Stimulated activated naive CD8-positive, alpha-beta T cell treated with anti-CD3 and anti-CD28 coated beads, Interleukin-15, Interleukin-2, amounts not matched to agents 100 U/mL and 50 U/mL, for 24 hours (primary cell): ENCODE results near the gene LSM3.

ENCODE experiments used
- ATAC-seq: fragments of 150-1000 bp; cut with Tn5 transposase; one replicate; pipeline ENCODE4 v1.10.0; 2021
- DNase-seq: peaks from one replicate; pipeline ENCODE4 v3.0.0; 2021

The LSM3 gene

DNA sequence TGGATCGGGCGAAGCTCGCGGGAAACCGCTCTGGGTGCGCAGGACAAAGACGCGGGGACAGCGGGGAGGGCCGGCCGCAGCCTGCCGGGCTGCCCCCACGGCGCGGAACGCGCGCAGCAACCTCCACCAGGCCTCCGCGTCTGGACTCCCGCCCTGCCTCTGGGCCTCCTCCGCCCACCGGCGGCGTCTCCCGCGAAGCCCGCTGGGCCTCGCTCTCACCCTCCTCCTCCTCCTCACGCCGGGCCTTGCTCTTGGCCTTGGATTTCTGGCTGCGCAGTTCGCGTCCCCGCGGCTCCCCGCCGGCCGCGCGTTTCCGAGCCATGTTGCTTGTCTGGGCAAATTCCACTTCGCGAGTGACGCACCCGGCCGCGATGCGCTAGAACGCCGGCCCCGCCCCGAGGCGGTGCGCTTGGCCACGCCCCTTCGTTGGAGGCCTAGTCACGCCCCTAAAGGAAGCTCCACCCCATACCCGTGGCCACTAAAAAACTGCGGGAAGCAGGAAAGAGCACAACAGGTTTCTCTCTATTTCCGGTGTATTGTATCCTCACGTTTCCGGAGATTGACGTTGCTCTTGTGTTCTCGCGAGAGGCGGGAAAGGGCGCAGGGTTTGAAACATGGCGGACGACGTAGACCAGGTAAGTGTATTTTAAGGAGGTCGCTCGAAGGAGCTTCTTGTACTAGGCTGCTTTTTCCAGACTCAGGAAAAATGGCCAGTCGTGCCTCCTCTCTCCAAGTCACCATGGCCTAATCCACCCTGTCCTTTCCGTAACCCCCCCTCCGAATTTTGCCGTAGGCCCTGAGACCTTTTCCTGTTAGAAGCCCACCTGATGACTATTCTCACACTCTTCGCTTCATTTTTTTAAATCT is at the start of gene LSM3, which contains the start of gene XPC:
TSS of gene LSM3 (plus strand) at position 571 of the 867 bp plus-strand sequence. CDS start at position 615, 44 bp downstream.
TSS of gene XPC (minus strand) at position 355 of the 867 bp plus-strand sequence. CDS start at position 322, 33 bp downstream.
- ATAC-seq: peak; percentile 95

DNA sequence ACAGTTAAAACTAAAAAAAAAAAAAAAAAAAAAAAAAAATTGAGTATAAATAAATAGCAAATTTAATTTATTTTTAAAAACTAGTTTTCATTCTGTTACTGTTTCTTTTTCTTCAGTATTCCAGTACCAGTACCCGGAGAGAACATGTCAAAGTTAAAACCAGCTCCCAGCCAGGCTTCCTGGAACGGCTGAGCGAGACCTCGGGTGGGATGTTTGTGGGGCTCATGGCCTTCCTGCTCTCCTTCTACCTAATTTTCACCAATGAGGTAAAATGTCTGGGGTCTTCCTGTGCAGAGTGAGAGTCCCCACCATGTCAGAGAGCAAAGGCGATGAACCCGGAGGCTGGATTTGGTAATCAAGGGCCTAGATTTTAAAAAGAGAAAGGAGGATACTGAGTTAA is 49.3 kb upstream of the LSM3 start:
- DNase-seq (no peak), ATAC-seq (no peak)

More for the DNA sequence above, at the start of gene LSM3, which contains the start of gene XPC:
- DNase-seq: peak; percentile 95

DNA sequence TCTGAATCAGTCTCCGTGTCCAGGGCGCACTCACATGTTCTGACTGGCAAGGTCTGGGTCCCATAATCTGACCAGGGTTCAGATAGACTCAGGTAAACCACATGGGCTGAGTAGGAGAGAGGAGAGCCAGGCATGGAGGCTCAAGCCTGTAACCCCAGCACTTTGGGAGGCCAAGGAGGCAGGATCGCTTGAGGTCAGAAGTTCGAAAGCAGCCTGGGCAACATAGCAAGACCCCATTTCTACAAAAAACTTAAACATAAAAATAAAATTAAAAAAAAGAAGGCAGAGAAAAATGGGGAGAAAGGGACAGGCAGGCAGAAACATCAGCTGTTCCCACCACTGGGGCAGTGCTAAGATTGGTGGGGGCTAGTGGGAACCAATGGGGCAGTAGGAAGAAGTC is 48.4 kb upstream of the LSM3 start:
- no peak for DNase-seq
- ATAC-seq: no peak

DNA sequence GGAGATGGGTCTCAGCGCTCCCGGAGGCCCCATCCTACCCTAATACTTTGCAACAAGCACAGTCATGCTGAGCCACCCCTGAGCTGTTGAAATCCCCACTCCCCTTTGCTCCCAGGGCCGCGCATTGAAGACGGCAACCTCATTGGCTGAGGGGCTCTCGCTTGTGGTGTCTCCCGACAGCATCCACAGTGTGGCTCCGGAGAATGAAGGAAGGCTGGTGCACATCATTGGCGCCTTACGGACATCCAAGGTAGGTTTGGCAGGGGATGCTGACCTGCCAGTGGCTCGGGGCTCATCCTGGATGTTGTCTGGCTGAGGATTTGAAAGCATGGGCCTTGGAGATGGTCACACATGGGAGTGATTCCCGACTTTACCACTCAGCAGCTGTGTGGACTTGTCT is 47.9 kb upstream of the LSM3 start:
- DNase-seq: no peak
- ATAC-seq: no peak

DNA sequence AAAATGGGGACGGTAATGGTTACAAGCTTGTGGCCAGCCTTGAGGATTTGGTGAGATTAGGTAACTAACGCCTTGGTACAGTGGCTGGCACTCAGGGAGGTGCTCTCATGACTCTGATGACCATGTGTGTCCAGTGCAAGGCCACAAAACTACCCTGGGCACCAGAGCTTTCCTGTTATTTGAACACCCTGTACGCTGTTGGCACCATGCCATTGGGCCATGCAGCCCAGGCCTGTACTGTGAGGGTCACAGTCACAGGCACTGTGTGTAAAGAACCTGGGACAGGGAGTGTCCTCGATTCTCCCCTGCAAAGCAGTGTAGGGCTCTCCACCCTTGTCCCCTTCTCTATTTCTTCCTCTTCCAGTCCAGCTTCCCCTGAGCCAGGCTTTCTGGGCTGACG is 47.5 kb upstream of the LSM3 start:
- no peak for DNase-seq
- no peak for ATAC-seq

DNA sequence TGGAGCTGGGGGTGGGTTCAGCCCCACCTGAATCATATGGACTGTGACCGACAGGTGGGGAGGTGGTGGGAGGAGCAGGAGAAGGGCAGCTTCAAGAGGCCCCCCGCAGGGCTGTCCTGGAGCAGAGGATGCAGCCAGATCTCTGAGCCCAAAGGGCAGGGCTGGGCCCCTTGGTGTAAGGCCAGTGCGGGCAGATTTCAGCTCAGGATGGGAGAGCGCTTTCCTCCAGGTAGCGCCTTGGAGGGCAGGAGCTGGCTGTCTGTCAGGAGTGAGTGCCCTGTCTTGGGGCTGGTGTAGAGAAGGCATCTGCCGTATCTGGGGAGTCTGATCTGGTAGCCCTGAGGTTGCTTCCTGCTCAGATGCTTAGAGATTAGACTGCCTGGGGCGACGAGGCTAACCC is 46.5 kb upstream of the LSM3 start:
- ATAC-seq: no peak

DNA sequence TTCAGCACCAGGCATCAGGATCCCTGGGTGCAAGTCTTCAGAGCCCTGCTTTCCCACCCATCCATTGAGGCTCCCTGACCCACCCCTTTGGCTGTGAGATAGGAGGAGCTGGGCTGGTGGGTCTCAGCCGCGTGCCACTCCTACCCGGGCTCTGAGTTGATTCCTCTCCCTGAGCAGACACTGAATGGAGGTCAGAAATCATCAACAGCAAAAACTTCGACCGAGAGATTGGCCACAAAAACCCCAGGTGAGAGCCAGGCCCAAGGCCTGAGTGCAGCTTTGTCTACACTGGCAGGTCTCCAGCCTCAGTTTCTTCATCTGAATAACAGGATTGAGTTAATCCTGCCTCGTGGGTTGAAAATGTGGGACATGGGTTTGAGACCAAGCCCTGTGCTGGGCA is 45.9 kb upstream of the LSM3 start:
- ATAC-seq (no peak), DNase-seq (no peak)

More for the DNA sequence above, 46.5 kb upstream of the LSM3 start:
- no peak for DNase-seq

DNA sequence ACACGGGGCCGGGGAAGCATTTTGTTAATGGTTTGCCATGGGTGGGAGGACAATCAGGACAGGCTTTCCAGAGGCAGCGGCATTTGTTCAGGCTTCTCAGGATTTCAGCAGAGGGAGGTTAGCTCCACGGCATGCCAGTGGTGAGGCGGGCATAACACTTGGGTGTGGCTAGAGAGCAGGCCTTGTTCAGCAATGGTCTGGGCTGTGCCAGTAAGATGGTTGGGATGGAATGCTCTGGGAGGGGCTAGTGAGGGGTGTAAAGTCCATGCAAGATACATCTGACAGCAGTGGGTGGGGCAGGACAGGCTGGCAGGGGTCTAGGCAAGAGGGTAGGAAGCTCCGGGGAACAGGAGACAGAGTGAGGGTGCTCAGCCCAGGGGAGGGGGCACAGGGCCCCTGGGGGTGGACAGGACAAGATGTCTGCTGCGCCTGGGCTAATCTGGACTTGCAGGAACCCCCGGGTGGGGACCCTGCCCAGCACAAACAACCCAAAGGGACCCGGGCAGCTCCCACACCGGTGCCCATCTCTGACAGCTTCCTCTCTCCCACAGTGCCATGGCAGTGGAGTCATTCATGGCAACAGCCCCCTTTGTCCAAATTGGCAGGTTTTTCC is 45.3 kb upstream of the LSM3 start:
- DNase-seq: no peak
- no peak for ATAC-seq

DNA sequence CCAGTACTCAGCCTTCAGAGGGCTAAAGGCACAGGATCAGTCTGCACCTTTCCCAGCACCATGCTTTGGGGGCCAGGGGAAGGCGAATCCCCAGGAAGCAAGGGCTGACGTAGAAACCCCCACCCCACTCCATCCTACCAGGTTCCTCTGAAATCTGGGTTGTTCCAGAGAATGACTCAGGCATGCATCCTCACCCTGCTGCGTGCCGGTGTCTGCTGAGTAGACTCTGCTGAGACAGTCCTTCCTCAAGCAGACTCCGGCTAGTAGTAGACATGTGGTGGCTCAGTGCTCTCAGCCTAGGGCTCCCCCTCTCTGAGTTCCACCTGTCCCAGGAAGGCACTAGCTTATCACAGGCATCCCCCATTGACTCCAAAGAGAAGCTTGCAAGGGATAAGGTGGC is 44.7 kb upstream of the LSM3 start:
- DNase-seq: no peak

DNA sequence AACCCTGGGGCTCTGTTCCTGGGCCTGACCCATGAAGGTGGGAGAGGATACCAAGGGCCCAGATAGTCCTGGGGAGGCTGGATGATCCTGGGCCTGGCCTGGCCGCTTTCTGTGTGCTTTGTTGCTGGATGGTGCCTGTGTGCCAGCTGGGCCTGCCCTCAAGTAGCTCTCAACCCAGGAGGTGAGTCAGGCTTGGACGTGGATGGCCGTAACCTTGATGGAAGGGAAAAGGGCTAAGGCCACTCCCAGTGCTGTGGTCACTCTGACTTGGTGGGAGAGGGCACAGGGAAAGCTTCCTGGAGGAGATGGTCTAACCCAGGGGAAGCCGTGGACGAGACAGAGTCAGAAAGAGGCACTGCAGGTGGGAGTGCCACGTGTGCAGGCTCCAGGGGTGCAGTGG is 44.3 kb upstream of the LSM3 start:
- no peak for ATAC-seq
- DNase-seq: no peak

More for the DNA sequence above, 44.7 kb upstream of the LSM3 start:
- no peak for ATAC-seq

DNA sequence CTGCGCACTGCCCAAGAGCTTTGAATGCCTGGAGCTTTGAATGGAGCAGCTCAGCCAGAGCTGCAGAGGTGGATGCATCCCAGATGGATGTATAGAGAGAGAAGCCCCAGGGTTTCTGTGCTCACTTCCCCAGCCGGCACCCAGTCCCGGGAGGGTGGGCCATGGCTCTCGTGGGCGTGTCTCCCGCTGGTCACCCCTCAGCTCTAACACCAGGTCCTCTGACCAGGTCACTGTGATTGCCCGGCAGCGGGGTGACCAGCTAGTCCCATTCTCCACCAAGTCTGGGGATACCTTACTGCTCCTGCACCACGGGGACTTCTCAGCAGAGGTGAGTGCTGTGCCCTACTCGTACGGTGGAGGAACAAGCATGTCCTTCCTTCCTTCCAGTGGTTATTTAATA is 43.0 kb upstream of the LSM3 start:
- ATAC-seq (no peak), DNase-seq (no peak)

DNA sequence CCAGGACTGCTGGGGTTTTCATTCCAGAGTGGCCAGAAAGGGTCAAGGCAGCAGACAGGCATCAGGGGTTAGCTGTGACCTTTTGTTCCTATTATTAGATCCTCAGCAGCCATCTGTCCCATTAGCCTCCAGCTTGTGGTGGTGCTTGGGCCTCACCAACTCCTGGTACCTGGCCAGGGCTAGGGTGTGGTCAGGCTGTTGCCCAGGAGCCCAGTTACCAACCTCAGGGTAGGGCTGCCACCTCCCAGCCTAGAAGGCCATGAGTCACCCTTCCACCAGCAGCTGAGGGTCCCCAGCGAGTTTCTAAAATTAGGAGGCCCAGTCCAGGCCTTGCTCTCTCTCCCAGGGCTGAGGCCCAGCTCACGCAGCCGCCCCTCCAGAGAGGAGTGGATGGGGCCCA is 41.6 kb upstream of the LSM3 start:
- DNase-seq (no peak), ATAC-seq (no peak)

DNA sequence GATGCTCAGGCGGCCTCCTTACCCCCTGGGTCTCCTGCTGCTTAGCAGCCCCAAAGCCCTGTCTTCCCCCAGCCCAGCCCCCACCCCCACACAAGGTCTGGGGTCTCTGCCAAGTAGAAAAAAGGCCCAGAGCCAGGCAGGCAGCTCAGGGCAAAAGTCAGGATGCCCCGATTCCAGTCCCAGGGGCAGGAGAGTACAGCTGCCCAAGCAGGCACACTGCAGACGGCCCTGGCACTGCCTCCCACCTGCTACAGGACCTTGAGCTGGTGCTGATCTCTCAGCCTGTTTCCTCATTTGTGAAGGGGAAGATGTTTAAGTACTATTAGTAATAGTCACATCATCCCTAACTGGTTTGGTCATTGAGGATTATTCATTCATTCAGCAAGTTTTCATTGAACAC is 41.2 kb upstream of the LSM3 start:
- ATAC-seq (no peak), DNase-seq (no peak)

DNA sequence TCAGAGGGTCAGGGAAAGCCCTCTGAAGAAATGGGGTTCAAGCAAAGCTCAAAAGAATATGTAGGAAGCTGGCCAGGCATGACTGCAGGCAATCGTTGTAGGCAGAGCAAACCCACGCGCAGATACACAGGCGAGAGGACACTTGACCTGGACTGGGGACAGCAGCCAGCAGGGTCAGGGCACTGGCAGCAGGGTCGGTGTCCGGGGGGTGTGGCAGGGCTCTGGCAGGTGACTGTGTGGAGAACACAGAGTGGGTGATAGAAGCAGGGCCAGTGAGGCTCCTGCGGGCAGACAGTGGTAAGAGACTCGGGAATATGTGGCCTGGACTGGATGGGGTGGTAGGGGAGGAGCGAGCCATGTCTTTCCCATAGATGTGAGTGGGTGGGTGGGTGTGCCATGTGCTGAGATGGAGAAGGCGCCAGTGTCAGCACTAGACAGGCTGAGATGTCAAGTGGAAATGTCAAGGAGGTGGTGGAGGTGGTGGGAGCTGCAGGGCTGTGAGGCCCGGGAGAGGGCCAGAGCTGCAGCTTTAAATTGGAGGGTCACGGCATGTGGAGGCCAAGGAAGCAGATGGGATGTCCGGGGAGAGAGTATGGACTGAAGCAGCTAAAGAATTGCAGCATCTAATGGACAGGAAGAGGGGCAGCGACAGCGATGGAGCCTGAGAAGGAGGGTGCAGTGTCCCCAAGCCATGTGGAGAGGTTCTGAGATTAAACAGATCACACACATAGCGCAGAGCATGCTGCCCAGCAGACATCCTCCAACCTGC is 40.3 kb upstream of the LSM3 start:
- no peak for DNase-seq
- ATAC-seq: no peak

DNA sequence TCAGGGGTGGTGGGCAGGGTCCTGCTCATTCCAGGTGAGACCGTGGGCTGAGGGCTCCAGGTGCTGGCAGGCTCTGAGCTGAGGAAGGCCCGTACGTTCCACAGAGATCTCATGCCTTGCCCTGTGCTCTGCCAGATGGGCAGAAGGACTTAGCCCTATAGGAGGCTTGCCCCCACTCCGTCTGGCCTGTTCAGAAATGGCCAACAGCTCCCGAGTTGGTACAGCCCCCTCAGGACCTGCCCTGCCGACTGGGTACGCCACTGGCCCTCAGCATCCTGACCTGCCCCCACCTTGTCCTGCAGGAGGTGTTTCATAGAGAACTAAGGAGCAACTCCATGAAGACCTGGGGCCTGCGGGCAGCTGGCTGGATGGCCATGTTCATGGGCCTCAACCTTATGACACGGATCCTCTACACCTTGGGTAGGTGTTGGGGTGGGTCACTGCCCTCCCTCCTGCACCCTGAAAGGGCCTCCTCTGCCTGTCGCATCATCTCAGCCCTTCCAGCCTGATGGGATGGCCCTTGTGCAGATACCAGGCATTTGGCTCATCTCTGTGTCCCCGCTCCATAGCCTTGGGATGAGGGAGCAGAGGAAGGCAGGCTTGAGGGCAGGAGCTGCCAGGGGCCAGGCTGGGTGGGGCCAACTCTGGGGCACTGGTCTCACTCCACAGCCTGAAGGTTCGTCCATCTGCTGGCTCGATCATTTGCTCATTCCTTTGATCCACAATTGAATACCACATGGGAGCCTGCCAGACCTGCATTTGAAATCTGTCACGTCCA is 39.5 kb upstream of the LSM3 start:
- no peak for ATAC-seq
- DNase-seq: no peak

DNA sequence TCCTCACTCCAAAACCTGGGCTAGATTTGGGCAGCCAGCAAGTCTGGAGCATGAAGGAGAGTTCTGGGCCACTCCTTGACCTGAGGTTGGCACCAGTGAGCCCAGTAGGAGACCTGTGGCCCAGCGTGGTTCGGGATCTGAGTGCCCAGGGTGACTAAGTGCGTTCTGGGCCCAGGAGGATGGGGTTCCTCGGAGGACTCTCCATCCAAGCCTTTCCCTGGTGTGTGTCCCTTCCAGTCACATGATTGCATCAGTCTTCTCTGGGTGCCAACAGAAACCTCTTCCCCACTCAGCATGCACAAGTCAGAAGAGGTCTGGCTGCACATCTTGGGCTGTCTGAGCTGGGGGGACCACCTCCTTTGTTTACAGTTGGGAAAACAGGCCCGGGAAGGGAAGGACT is 38.8 kb upstream of the LSM3 start:
- ATAC-seq: no peak
- DNase-seq: no peak

DNA sequence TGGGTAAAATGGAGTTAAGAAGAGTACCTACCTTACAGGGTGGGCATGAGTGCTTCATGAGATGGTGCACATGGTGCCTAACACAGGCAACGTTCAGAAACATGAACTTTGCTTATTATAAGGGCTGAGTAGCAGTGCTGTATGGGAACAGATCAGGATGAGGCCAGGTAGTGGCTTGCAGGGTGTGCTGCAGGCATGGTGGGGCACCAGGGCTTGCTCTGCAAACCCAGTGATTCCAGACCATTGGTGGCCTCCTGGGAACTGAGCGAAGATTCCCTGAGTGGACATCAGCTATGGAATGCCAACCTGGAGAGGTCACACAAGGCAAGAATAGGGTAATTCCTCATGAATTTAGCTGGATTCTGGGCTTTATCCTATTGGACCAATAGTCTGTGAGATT is 37.9 kb upstream of the LSM3 start:
- ATAC-seq (no peak), DNase-seq (no peak)

DNA sequence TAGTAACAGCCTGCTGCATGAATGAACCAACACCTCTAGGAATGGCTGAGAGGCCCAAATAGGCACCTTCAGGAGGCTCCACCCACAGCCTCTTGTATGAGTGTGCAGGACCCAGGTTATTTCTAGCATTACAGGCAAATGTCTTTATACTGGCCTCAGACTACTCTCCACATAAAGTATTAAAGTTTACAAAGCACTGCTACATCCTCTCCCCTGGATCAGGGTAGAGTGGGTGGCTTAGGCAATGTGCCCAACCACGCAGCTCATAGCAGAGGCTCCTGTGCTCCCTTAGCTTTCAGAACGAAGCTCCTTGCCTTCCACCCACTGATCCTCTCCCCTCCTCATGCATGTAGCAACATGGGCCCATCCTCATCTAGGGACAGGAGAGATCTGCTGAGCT is 37.5 kb upstream of the LSM3 start:
- DNase-seq (no peak), ATAC-seq (no peak)

DNA sequence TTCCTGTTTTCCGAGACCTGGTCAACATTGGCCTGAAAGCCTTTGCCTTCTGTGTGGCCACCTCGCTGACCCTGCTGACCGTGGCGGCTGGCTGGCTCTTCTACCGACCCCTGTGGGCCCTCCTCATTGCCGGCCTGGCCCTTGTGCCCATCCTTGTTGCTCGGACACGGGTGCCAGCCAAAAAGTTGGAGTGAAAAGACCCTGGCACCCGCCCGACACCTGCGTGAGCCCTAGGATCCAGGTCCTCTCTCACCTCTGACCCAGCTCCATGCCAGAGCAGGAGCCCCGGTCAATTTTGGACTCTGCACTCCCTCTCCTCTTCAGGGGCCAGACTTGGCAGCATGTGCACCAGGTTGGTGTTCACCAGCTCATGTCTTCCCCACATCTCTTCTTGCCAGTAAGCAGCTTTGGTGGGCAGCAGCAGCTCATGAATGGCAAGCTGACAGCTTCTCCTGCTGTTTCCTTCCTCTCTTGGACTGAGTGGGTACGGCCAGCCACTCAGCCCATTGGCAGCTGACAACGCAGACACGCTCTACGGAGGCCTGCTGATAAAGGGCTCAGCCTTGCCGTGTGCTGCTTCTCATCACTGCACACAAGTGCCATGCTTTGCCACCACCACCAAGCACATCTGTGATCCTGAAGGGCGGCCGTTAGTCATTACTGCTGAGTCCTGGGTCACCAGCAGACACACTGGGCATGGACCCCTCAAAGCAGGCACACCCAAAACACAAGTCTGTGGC is 36.8 kb upstream of the LSM3 start:
- ATAC-seq: no peak
- no peak for DNase-seq

DNA sequence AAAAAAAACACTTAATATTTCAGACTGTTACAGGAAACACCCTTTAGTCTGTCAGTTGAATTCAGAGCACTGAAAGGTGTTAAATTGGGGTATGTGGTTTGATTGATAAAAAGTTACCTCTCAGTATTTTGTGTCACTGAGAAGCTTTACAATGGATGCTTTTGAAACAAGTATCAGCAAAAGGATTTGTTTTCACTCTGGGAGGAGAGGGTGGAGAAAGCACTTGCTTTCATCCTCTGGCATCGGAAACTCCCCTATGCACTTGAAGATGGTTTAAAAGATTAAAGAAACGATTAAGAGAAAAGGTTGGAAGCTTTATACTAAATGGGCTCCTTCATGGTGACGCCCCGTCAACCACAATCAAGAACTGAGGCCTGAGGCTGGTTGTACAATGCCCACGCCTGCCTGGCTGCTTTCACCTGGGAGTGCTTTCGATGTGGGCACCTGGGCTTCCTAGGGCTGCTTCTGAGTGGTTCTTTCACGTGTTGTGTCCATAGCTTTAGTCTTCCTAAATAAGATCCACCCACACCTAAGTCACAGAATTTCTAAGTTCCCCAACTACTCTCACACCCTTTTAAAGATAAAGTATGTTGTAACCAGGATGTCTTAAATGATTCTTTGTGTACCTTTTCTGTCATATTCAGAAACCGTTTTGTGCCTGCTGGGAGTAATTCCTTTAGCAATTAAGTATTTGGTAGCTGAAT is 35.9 kb upstream of the LSM3 start:
- DNase-seq (peak; percentile 26), ATAC-seq (peak; percentile 20)
